ENCODE results near the gene PINLYP.

Gene PINLYP

DNA sequence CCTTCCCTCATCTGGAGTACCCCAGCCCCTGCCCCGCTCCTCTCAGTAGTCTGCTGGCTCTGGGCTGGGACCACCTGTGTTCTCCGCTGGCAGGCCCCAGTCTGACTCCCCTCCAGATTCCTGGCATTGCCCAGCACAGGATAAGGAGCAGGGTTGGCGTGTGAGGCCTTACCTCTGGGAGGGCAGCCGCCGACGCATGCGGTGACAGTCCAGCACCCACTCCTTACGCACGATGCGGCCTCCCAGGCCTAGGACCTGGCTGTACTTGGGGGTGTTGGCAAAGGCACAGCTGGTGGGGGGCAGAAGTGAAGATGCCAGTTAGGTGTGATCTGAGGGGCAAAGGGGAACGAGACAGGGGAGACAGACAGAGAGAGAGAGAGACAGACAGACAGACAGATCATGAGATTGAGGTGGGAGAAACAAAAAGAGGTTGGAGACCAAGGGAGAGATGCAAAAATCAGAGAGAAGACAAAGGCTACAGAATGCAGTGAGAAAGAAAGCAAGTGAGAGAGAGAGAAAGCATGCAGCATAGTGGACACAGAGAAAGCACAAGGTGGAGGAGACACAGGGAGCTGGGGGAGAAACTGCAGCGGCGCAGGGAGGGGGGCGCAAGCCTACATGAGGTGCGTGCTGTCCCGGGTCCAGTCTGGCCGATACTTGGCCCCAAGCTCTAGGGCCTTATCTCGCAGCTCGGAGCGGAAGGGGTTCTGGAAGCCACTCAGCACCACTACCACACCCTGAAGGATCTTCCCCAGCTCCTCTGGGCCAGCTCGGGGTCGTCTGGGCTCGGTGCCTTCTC, 24.0 kb upstream of the PINLYP start:
- no peak for DNase-seq

- DNase-seq: no peak
Measured at GRCh38 chr19:43552198-43552450, 23.5 kb upstream of the PINLYP start.

DNA sequence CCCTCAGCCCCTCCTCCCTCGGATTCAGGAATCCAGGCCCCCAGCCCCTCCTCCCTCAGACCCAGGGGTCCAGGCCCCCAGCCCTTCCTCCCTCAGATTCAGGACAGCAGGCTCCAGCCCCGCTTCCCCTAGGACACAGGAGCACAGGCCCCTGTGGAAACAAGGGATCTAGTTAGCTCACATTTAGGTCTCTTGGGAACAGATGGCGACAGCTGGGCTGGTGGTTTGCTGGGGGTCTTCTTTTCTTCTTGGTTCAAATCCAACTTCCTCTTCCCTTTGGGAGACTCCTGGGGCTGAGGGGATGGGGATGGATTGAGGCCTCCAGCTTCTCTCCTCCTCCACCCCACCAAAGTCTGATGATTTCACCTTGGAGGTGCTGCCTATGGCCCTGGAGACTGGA, 23.0 kb upstream of the PINLYP start:
- DNase-seq: no peak

GRCh38 chr19:43553656-43554055, 21.9 kb upstream of the PINLYP start:
- no peak for DNase-seq

GRCh38 chr19:43554317-43554895, 21.2 kb upstream of the PINLYP start:
- DNase-seq: no peak

DNA sequence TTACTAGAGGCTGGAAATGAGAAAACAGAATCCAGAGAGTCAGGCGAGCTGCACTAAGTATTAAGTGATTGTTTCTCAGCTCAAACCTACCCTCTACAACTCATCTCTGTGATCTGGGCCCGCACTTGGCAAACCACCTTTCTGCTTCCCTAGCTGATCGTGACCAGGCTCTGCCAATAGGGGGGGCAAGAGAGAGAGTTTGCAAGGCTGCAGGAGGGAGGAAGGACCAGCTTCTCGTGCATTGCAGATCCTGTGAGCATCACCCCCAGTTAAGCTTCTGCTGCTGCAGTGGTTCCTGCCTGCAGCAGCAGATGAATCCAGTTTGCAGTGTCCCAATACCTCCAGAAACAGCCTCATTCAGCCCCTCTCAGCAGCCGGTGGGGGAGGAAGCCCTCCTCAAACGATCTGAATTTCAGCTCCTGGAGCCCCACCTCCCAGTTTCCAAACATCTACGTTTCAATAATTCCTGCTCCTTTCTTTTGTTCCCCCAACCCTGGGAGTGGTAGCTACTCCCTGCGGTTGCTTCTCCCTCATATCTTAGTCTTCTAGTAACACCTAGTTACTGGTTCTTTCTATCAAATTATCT, 20.3 kb upstream of the PINLYP start:
- peak; percentile 85 for DNase-seq

GRCh38 chr19:43560687-43561086, 14.9 kb upstream of the PINLYP start:
- peak; percentile 24 for DNase-seq

- DNase-seq: no peak
Measured at GRCh38 chr19:43561139-43561970, 14.2 kb upstream of the PINLYP start.

GRCh38 chr19:43562226-43562697, 13.3 kb upstream of the PINLYP start:
- no peak for DNase-seq

DNA sequence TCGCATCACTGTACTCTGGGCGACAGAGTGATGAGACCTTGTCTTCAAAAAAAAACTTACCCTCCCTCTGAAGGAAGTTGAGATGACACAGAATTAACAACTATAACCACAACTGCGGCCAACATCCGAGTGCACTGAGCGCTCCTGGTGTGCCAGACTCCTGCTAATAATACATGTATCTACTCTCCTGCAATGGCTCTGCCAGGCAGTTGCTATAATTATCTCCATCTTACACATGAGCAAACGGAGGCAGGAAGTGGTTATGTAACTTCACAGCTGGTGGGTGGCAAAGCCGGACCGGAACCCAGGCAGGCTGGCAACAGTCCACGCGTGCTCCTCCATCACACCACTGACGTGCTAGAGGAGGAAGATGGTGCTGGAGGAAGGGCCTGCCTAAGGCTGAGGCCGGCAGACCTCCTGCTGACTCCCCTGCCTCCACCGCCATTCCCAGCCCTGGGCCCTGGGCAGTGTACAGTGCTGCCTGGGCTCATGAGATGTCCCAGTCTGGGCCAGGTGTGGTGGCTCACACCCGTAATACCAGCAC, 12.8 kb upstream of the PINLYP start:
- DNase-seq: peak; percentile 73

- no peak for DNase-seq
Measured at GRCh38 chr19:43563816-43564457, 11.7 kb upstream of the PINLYP start.

DNA sequence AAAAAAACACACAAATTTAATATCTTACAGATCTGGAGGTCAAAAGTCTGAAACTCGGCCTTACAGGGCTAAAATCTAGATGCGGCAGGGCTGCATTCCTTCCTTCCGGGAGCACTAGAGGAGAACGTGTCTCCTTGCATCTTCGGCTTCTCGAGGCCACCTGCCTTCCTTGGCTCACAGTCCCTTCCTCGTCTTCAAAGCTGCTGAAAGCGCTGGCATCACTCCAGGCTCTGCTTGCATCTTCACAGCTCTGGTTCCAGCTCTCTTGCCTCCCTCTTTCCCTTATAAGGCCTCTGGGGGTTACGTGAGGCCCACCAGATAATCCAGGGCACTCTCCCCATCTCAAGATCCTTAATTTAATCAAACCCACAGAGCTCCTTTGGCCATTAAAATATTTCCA, 10.8 kb upstream of the PINLYP start:
- DNase-seq: no peak

GRCh38 chr19:43569657-43570056, 5.9 kb upstream of the PINLYP start:
- no peak for DNase-seq

GRCh38 chr19:43570174-43570791, 5.3 kb upstream of the PINLYP start:
- DNase-seq: no peak

- no peak for DNase-seq
Measured at GRCh38 chr19:43572171-43572588, 3.4 kb upstream of the PINLYP start.

- DNase-seq: no peak
Measured at GRCh38 chr19:43574424-43575155, 1.0 kb upstream of the PINLYP start.

DNA sequence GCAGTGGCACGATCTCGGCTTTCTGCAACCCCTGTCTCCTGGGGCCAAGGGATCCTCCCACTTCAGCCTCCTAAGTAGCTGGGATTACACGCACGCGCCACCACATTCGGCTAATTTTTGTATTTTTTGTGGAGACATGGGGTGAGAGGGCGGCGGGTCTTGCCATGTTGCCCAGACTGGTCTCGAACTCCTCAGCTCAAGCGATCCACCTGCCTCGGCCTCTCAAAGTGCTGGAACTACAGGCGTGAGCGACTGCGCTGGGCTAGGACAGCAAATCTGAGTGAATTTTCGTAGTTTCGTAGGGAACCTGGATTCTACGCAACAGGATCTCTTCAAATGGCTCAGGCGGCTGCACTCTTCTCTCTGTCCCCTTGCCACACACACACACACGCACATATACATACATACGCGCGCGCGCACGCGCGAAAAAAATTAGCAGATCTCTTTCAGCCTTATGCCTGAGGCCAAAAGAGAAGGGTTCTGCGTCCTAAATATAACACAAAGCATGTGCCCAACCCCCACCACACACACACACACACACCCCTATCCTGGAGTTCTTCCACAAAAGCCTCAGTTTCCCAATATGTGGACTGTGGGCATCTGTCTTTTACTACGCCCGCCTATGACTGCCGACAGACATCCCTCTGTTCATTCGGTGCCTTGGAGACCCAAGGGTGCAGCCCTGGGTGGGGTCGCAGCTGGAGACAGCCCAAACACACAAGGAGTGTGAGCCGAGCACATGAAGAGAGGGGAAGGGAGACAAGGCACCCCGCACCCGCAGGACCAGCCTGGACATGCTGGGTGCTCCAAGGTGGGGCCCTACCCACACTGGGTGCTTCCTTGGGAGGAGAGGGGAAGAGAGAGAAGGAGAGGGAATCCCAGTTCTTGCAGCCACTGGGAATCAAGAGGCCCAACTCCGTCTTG, 616 bp downstream of the PINLYP start:
- DNase-seq: no peak

GRCh38 chr19:43578787-43579186, 3.2 kb downstream of the PINLYP start:
- DNase-seq: no peak

GRCh38 chr19:43581467-43581866, 5.9 kb downstream of the PINLYP start:
- DNase-seq: no peak

DNA sequence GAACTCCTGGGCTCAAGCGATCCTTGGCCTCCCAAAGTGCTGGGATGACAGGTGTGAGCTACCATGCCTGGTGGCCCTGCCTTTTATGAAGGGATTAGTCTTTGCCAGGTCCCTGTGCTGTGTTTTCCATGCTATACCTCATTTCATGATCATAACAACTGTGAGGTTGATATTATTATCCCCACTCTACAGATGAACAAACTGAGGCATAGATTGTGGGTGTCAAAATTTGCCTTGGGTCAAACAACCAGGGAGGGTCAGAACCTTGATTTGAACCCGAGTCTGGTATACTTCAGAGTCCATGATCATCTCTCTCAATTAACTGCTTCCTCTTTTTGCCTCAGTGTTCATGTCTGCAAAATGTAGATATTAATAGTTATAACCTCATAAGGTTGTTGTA, 6.9 kb downstream of the PINLYP start:
- no peak for DNase-seq

All from stimulated activated CD4-positive, alpha-beta T cell treated with anti-CD3 and anti-CD28 coated beads, Interleukin-15, amount 100 ng/mL, for 24 hours (primary cell).